H9 (cell line): Measurements from ENCODE around the gene POFUT2. TPM values are rescaled to one million over a fixed set of nuclear protein-coding genes. Genes with fewer than 3 reads are reported as not detected.
A peak's percentile ranks its signal among the peaks of the same experiment; 100 is the strongest.

Experiments used
- DNase-seq: peaks from one replicate; pipeline ENCODE4 v3.0.0-alpha.2; 2017
- H2AFZ ChIP-seq: one replicate; pipeline ENCODE4 v1.6.1; 2013; ENCODE audit warnings: mild to moderate bottlenecking, low read length, control low read depth, moderate library complexity
- H2AK5ac ChIP-seq: 2 replicates; pipeline ENCODE4 v1.6.1; 2013; ENCODE audit warnings: low read length, control low read depth, mixed read lengths; ENCODE audit not compliant: insufficient read length
- H2BK120ac ChIP-seq: one replicate; pipeline ENCODE4 v1.6.1; 2013; ENCODE audit warnings: low read depth, mild to moderate bottlenecking, low read length, control low read depth, inconsistent platforms; ENCODE audit not compliant: poor library complexity, severe bottlenecking
- H2BK12ac ChIP-seq: 2 replicates; pipeline ENCODE4 v1.6.1; 2013; ENCODE audit warnings: low read length, control low read depth, mixed read lengths, low read depth; ENCODE audit not compliant: insufficient read length
- H2BK15ac ChIP-seq: 2 replicates; pipeline ENCODE4 v1.6.1; 2013; ENCODE audit warnings: low read depth, low read length, control low read depth
- H2BK20ac ChIP-seq: one replicate; pipeline ENCODE4 v1.6.1; 2013; ENCODE audit warnings: low read depth, mild to moderate bottlenecking, low read length, control low read depth, inconsistent platforms; ENCODE audit not compliant: poor library complexity, severe bottlenecking
- H2BK5ac ChIP-seq: 2 replicates; pipeline ENCODE4 v1.6.1; 2013; ENCODE audit warnings: low read length, control low read depth, mixed read lengths; ENCODE audit not compliant: insufficient read length
- H3K14ac ChIP-seq: 2 replicates; pipeline ENCODE4 v1.6.1; 2013; ENCODE audit warnings: low read length, control low read depth; ENCODE audit not compliant: insufficient read depth
- H3K18ac ChIP-seq: 2 replicates; pipeline ENCODE4 v1.6.1; 2013; ENCODE audit warnings: low read depth, mild to moderate bottlenecking, mixed read lengths, low read length, control low read depth; ENCODE audit not compliant: insufficient read length
- H3K23ac ChIP-seq: 2 replicates; pipeline ENCODE4 v1.6.1; 2013; ENCODE audit warnings: low read length, control low read depth, mixed read lengths, low read depth; ENCODE audit not compliant: insufficient read length
- H3K23me2 ChIP-seq: 2 replicates; pipeline ENCODE4 v1.6.1; 2013; ENCODE audit warnings: low read depth, mild to moderate bottlenecking, mixed read lengths, low read length, control low read depth; ENCODE audit not compliant: insufficient read length, poor library complexity, severe bottlenecking
- H3K27ac ChIP-seq: 2 replicates; pipeline ENCODE4 v1.5.1; 2013; ENCODE audit warnings: low read length, control low read depth, mixed read lengths, low read depth; ENCODE audit not compliant: insufficient read length
- H3K27me3 ChIP-seq: 2 replicates; pipeline ENCODE4 v1.6.1; 2013; ENCODE audit warnings: low read length, control low read depth, inconsistent platforms; ENCODE audit not compliant: insufficient read depth
- H3K4ac ChIP-seq: 2 replicates; pipeline ENCODE4 v1.6.1; 2013; ENCODE audit warnings: low read depth, mild to moderate bottlenecking, control low read depth, inconsistent platforms, low read length, moderate library complexity
- H3K4me1 ChIP-seq: 2 replicates; pipeline ENCODE4 v1.6.1; 2013; ENCODE audit warnings: low read length, control low read depth, inconsistent platforms; ENCODE audit not compliant: insufficient read depth
- H3K4me2 ChIP-seq: 2 replicates; pipeline ENCODE4 v1.6.1; 2013; ENCODE audit warnings: low read length, control low read depth, mixed read lengths; ENCODE audit not compliant: insufficient read length, insufficient read depth
- H3K56ac ChIP-seq: 2 replicates; pipeline ENCODE4 v1.6.1; 2013; ENCODE audit warnings: low read depth, mild to moderate bottlenecking, mixed read lengths, low read length, control low read depth; ENCODE audit not compliant: insufficient read length
- H3K79me1 ChIP-seq: 2 replicates; pipeline ENCODE4 v1.6.1; 2013; ENCODE audit warnings: low read depth, mild to moderate bottlenecking, moderate library complexity, low read length, control low read depth, inconsistent platforms; ENCODE audit not compliant: insufficient read depth, poor library complexity, severe bottlenecking
- H3K79me2 ChIP-seq: 2 replicates; pipeline ENCODE4 v1.6.1; 2013; ENCODE audit warnings: low read length, control low read depth, inconsistent platforms; ENCODE audit not compliant: insufficient read depth
- H3K9ac ChIP-seq: 2 replicates; pipeline ENCODE4 v1.6.1; 2013; ENCODE audit warnings: low read length, control low read depth, mixed read lengths; ENCODE audit not compliant: insufficient read length; ENCODE audit errors: extremely low read depth
- H3K9me3 ChIP-seq: one replicate; pipeline ENCODE4 v1.6.1; 2013; ENCODE audit warnings: low read depth, low read length, inconsistent platforms; ENCODE audit not compliant: control insufficient read depth
- H3T11ph ChIP-seq: one replicate; pipeline ENCODE4 v1.6.1; 2013; ENCODE audit warnings: mild to moderate bottlenecking, low read length, control low read depth, inconsistent platforms
- H4K20me1 ChIP-seq: one replicate; pipeline ENCODE4 v1.6.1; 2013; ENCODE audit not compliant: control insufficient read depth, insufficient read length, insufficient read depth
- H4K5ac ChIP-seq: 2 replicates; pipeline ENCODE4 v1.6.1; 2013; ENCODE audit warnings: low read depth, mild to moderate bottlenecking, mixed read lengths, low read length, control low read depth; ENCODE audit not compliant: insufficient read length
- H4K8ac ChIP-seq: replicated peaks from 2 replicates; pipeline ENCODE4 v1.6.1; 2013; ENCODE audit warnings: low read length, control low read depth, mixed read lengths, low read depth; ENCODE audit not compliant: insufficient read length
- H4K91ac ChIP-seq: 2 replicates; pipeline ENCODE4 v1.6.1; 2013; ENCODE audit warnings: low read depth, mild to moderate bottlenecking, moderate library complexity, mixed read lengths, low read length, control low read depth; ENCODE audit not compliant: insufficient read length
- H3K27ac Mint-ChIP-seq, 3 experiments: 2 replicates in 2 of 3; 3 replicates in 1 of 3; pipeline ENCODE4 v1.8.0; 2020 to 2021; ENCODE audit warnings: mixed read lengths in 3 of 3, mild to moderate bottlenecking in 1 of 3, moderate library complexity in 1 of 3
- H3K27me3 Mint-ChIP-seq: 2 replicates; pipeline ENCODE4 v1.8.0; 2021; ENCODE audit warnings: low read depth, mild to moderate bottlenecking, moderate library complexity, mixed read lengths
- H3K36me3 Mint-ChIP-seq, 3 experiments: 2 replicates in 2 of 3; 3 replicates in 1 of 3; pipeline ENCODE4 v1.8.0; 2020 to 2021; ENCODE audit warnings: low read depth in 3 of 3, mixed read lengths in 3 of 3; ENCODE audit not compliant: insufficient read depth in 1 of 3
- H3K4me1 Mint-ChIP-seq, 2 experiments: 2 replicates each; pipeline ENCODE4 v1.8.0; 2020; ENCODE audit warnings: mixed read lengths in 2 of 2
- H3K4me3 Mint-ChIP-seq, 2 experiments: 2 replicates in 1 of 2; 3 replicates in 1 of 2; pipeline ENCODE4 v1.8.0; 2020 to 2021; ENCODE audit warnings: mild to moderate bottlenecking in 2 of 2, mixed read lengths in 2 of 2, moderate library complexity in 1 of 2
- H3K9me3 Mint-ChIP-seq, 2 experiments: 2 replicates in 1 of 2; 3 replicates in 1 of 2; pipeline ENCODE4 v1.8.0; 2020; ENCODE audit warnings: mild to moderate bottlenecking in 2 of 2, mixed read lengths in 2 of 2, moderate library complexity in 1 of 2
- CTCF ChIP-seq: fragments of 200-600 bp; sonication (generic); conservative IDR thresholded peaks from 3 replicates; pipeline ENCODE4 v1.8.0; 2021; ENCODE audit warnings: antibody characterized with exemption, mild to moderate bottlenecking
- WGBS: extraction: QIAGEN DNeasy Blood & Tissue Kit; methylation state at CpG from one replicate; pipeline ENCODE4 v1.1.7; 2013; ENCODE audit warnings: missing lambda C conversion rate, low lambda C conversion rate, mixed read lengths; ENCODE audit not compliant: insufficient read length; ENCODE audit errors: extremely low coverage; 5-methylcytosine and 5-hydroxymethylcytosine counted together
- total RNA-seq: library from RNA; stranded (reverse); gene quantifications from 2 replicates; pipeline ENCODE4 v1.2.1, GENCODE V29; 2021

Gene POFUT2
- total RNA-seq, 1 experiment from 2014 or later = 34.8 TPM

- H4K8ac ChIP-seq = no peak overlapping the region
- Mint-ChIP-seq H3K4me3 (no peak overlapping the region; a peak in 1 of 5 replicates), H3K27ac (no peak overlapping the region; a peak in 1 of 7 replicates), H3K27me3 (peaks cover 9% of the 10 kb centered on the region), H3K36me3 (peaks cover 2 to 11% (median 6%) of the 10 kb centered on the region in 3 experiments; a peak in 6 of 7 replicates), H3K9me3 (peaks cover 3 to 11% of the 10 kb centered on the region in 2 experiments; a peak in 3 of 5 replicates), H3K4me1 (peaks cover 13 to 18% of the 10 kb centered on the region in 2 experiments)
- no peak overlapping the region for H3K4me2 ChIP-seq
- H2BK120ac ChIP-seq = no peak overlapping the region
- H3K56ac ChIP-seq = no peak overlapping the region
- no peak overlapping the region for H3T11ph ChIP-seq
- H4K5ac ChIP-seq = no peak overlapping the region
- no peak overlapping the region for H2BK15ac ChIP-seq
- no peaks in the 10 kb centered on the region for H3K79me1 ChIP-seq
- no peaks in the 10 kb centered on the region for H3K79me2 ChIP-seq
- H3K14ac ChIP-seq = peak overlapping the region; percentile 13; the same call in 1 of the 2 replicates
- H2AK5ac ChIP-seq = no peak overlapping the region
- peak; percentile 21 for DNase-seq
- no peak overlapping the region for H4K91ac ChIP-seq
- no peak overlapping the region for H3K4ac ChIP-seq
- H3K23me2 ChIP-seq = peaks cover 2% of the 10 kb centered on the region
- H3K23ac ChIP-seq = no peak overlapping the region
- H3K9me3 ChIP-seq = no peaks in the 10 kb centered on the region
- no peaks in the 10 kb centered on the region for H4K20me1 ChIP-seq
- no peaks in the 10 kb centered on the region for H3K27me3 ChIP-seq
- no peak overlapping the region for H2BK12ac ChIP-seq
- no peak overlapping the region for H2BK5ac ChIP-seq
- H3K27ac ChIP-seq = no peak overlapping the region
- no peak overlapping the region for H2BK20ac ChIP-seq
- no peaks in the 10 kb centered on the region for H3K4me1 ChIP-seq
- WGBS = no CpG with 5 or more reads among the region's 8 CpGs
- H2AFZ ChIP-seq = no peak overlapping the region
- H3K9ac ChIP-seq = no peak overlapping the region
- no peak overlapping the region for H3K18ac ChIP-seq
- no peak for TF ChIP-seq CTCF
Measured at GRCh38 chr21:45253180-45253579, 34.5 kb downstream of the POFUT2 start.
